Bronchus fibroblast of lung (primary cell): Measurements from ENCODE around the gene HEMGN. TPM values are rescaled to one million over a fixed set of nuclear protein-coding genes. Genes with fewer than 3 reads are reported as not detected.

Experiments used
- total RNA-seq: library from RNA; depleted of rRNA; stranded (reverse); fragments of >200 nt; gene quantifications from 2 replicates; pipeline ENCODE4 v1.2.3, GENCODE V29; 2015

Gene HEMGN
- not detected in 2 replicates for total RNA-seq

GRCh38 chr9:97938081-97938644, at the start of gene HEMGN:
Gene HEMGN, minus strand, starts transcription at chr9:97938172. Its CDS starts 36 bp downstream, at chr9:97938136.

GRCh38 chr9:97982683-97983588, 45.0 kb upstream of the HEMGN start, which contains the start of gene ANP32B:
Gene ANP32B, plus strand, starts transcription at chr9:97983341. Its CDS starts 215 bp downstream, at chr9:97983556.

GRCh38 chr9:97921959-97922724, 15.8 kb downstream of the HEMGN start, which contains the start of gene TRMO:
Gene TRMO, minus strand, starts transcription at chr9:97922500. Its CDS starts 7 bp downstream, at chr9:97922493.

Other genes starting within 250 kb of the HEMGN start
- gene XPA, start 240.8 kb downstream of the HEMGN start, total RNA-seq, result 4.2 and 5.5 TPM in 2 replicates
- gene FOXE1, start 84.9 kb downstream of the HEMGN start, total RNA-seq, result not detected in 2 replicates
- gene TRMO, start 15.7 kb downstream of the HEMGN start, total RNA-seq, result 8.1 and 14.9 TPM in 2 replicates
- 21.9 and 22.4 TPM in 2 replicates for gene ANP32B, start 45.2 kb upstream of the HEMGN start, total RNA-seq
- gene NANS, start 118.6 kb upstream of the HEMGN start, total RNA-seq, result 155 and 164 TPM in 2 replicates
- gene TRIM14, start 181.1 kb upstream of the HEMGN start, total RNA-seq, result 8.9 and 11.9 TPM in 2 replicates